Stimulated activated CD8-positive, alpha-beta memory T cell treated with anti-CD3 and anti-CD28 coated beads, Interleukin-12 subunit alpha, Interleukin-12 subunit beta, amount 100 ng/mL, for 24 hours (primary cell): Measurements from ENCODE around the gene KLK11.
A peak's percentile ranks its signal among the peaks of the same experiment; 100 is the strongest.

Source experiments
- DNase-seq: peaks from one replicate; pipeline ENCODE4 v3.0.0-alpha.2; 2020; ENCODE audit errors: extremely low read depth

The KLK11 gene

GRCh38 chr19:51027873-51028272, 1.5 kb upstream of the KLK11 start:
- DNase-seq, result no peak

GRCh38 chr19:51027126-51027806, 850 bp upstream of the KLK11 start:
- DNase-seq, result no peak

- no peak for DNase-seq
Measured at GRCh38 chr19:51025809-51026553, 435 bp downstream of the KLK11 start.

- no peak for DNase-seq
Measured at GRCh38 chr19:51025401-51025800, 1.0 kb downstream of the KLK11 start.

- no peak for DNase-seq
Measured at GRCh38 chr19:51024924-51025323, 1.5 kb downstream of the KLK11 start.

- no peak for DNase-seq
Measured at GRCh38 chr19:51023946-51024345, 2.5 kb downstream of the KLK11 start.

- no peak for DNase-seq
Measured at GRCh38 chr19:51022526-51022925, 3.9 kb downstream of the KLK11 start.

- no peak for DNase-seq
Measured at GRCh38 chr19:51020988-51021651, 5.3 kb downstream of the KLK11 start.

- no peak for DNase-seq
Measured at GRCh38 chr19:51019544-51019925, 6.9 kb downstream of the KLK11 start, which contains the start of gene KLK10. TSS of gene KLK10 (minus strand) at chr19:51019709. CDS start at chr19:51019130, 579 bp downstream.

GRCh38 chr19:51018745-51019543, 7.5 kb downstream of the KLK11 start:
- no peak for DNase-seq

- DNase-seq, result peak; percentile 42
Measured at GRCh38 chr19:51016798-51017683, 9.4 kb downstream of the KLK11 start.

- no peak for DNase-seq
Measured at GRCh38 chr19:51015691-51016267, 10.6 kb downstream of the KLK11 start.

GRCh38 chr19:51014242-51014641, 12.2 kb downstream of the KLK11 start:
- no peak for DNase-seq

- no peak for DNase-seq
Measured at GRCh38 chr19:51012661-51013190, 13.7 kb downstream of the KLK11 start.

- DNase-seq, result no peak
Measured at GRCh38 chr19:51010066-51010795, 16.2 kb downstream of the KLK11 start.

GRCh38 chr19:51009061-51009891, 17.1 kb downstream of the KLK11 start:
- DNase-seq, result no peak

- no peak for DNase-seq
Measured at GRCh38 chr19:51007488-51007887, 18.9 kb downstream of the KLK11 start.

- no peak for DNase-seq
Measured at GRCh38 chr19:51006406-51006805, 20.0 kb downstream of the KLK11 start.

GRCh38 chr19:51005248-51005647, 21.2 kb downstream of the KLK11 start:
- no peak for DNase-seq
